Motor neuron (in vitro differentiated cells): ENCODE measurements around the gene CD79B. TPM values are rescaled to one million over a fixed set of nuclear protein-coding genes. Genes with fewer than 3 reads are reported as not detected.

Experiments used
- ATAC-seq, 8 experiments: fragments of 200-7000 bp; cut with Tn5 transposase; replicated peaks in 6 of 8; 2 replicates each; pipeline ENCODE4 v1.8.0; 2021; ENCODE audit warnings: mild to moderate bottlenecking in 8 of 8, moderate library complexity in 8 of 8
- H3K27ac ChIP-seq, 2 donors: fragments of 250-450 bp; sonication (Bioruptor Pico); 2 replicates each; pipeline ENCODE4 v1.9.0; 2021; ENCODE audit warnings: antibody characterized with exemption in 2 of 2, mild to moderate bottlenecking in 2 of 2, moderate library complexity in 1 of 2
- H3K4me1 ChIP-seq, 2 donors: fragments of 250-450 bp; sonication (Bioruptor Pico); replicated peaks in 1 of 2; 2 replicates each; pipeline ENCODE4 v1.6.1; 2021; ENCODE audit warnings: antibody characterized with exemption in 2 of 2, mild to moderate bottlenecking in 2 of 2, moderate library complexity in 1 of 2
- H3K4me3 ChIP-seq, 5 donors: fragments of 250-450 bp; sonication (Bioruptor Pico); 2 replicates each; pipeline ENCODE4 v1.9.0; 2021; ENCODE audit warnings: antibody characterized with exemption in 5 of 5, mild to moderate bottlenecking in 5 of 5, moderate library complexity in 4 of 5
- WGBS, 10 experiments: fragments of 450-650 bp; shearing (Covaris generic); methylation state at CpG; one replicate each; pipeline ENCODE4 v1.0.0; 2022; 5-methylcytosine and 5-hydroxymethylcytosine counted together
- in situ Hi-C, 9 experiments: fragments of 400-800 bp; cut with MboI; loops; one replicate each; pipeline ENCODE4 v1.15.0; 2021; ENCODE audit warnings: low sequenced_read_pairs in 9 of 9, low pct_unique_long_range_greater_than_20kb in 2 of 9; ENCODE audit not compliant: unreplicated experiment in 9 of 9
- total RNA-seq, 8 experiments: library from RNA; unstranded; fragments of 300-600 nt; gene quantifications; 2 replicates each; pipeline versions ENCODE4 v1.2.3 to v1.2.4, GENCODE V29; 2022

CD79B gene
- total RNA-seq, 8 experiments from 2014 or later, result 0.14 to 2.1 (median 0.94) TPM; not detected in 1

GRCh38 chr17:63962298-63962744, 30.2 kb upstream of the CD79B start:
- peaks cover 6 to 18% of the 10 kb centered on the region in 2 donors for H3K4me1 ChIP-seq
- H3K27ac ChIP-seq, result no peak overlapping the region
- H3K4me3 ChIP-seq, result no peak overlapping the region
- 10 to 86% (median 50%) methylated on average over 2 to 4 of the region's 10 CpGs; no CpG with 5 or more reads in 4 of the 10 experiments for WGBS, 10 experiments
- ATAC-seq, result no peak
- in situ Hi-C loops, result no loop called here

- WGBS, 10 experiments, result 67% methylated on average over 1 of the region's 37 CpGs; no CpG with 5 or more reads in 9 of the 10 experiments
- Histone ChIP-seq H3K4me3 (peak overlapping the region in 4 of 5 donors; percentile 13 to 33 (median 18)), H3K27ac (no peak overlapping the region), H3K4me1 (peaks cover 6 to 18% of the 10 kb centered on the region in 2 donors)
- in situ Hi-C loops, result no loop called here
- peak; percentile 78 to 91 (median 86) for ATAC-seq
Observed at GRCh38 chr17:63961355-63962212, 29.5 kb upstream of the CD79B start.

- no peak overlapping the region for H3K27ac ChIP-seq
- peaks cover 6 to 18% of the 10 kb centered on the region in 2 donors for H3K4me1 ChIP-seq
- WGBS, 10 experiments, result 44 to 60% (median 50%) methylated on average over 1 to 7 of the region's 7 CpGs; no CpG with 5 or more reads in 7 of the 10 experiments
- peak overlapping the region in 1 of 5 donors; percentile 33 for H3K4me3 ChIP-seq
- in situ Hi-C loops, result no loop called here
- no peak for ATAC-seq
Observed at GRCh38 chr17:63960430-63960829, 28.3 kb upstream of the CD79B start.

- H3K4me1 ChIP-seq, result peaks cover 6 to 18% of the 10 kb centered on the region in 2 donors
- 60 to 97% methylated on average over 2 to 5 of the region's 9 CpGs; no CpG with 5 or more reads in 8 of the 10 experiments for WGBS, 10 experiments
- H3K4me3 ChIP-seq, result no peak overlapping the region
- H3K27ac ChIP-seq, result no peak overlapping the region
- no peak for ATAC-seq
- in situ Hi-C loops, result no loop called here
Observed at GRCh38 chr17:63960006-63960405, 27.9 kb upstream of the CD79B start.

GRCh38 chr17:63956296-63956920, 24.3 kb upstream of the CD79B start:
- no peak for ATAC-seq
- peaks cover 6 to 13% of the 10 kb centered on the region in 2 donors for H3K4me1 ChIP-seq
- H3K27ac ChIP-seq, result no peak overlapping the region
- no peak overlapping the region for H3K4me3 ChIP-seq
- WGBS, 10 experiments, result 71 to 100% (median 100%) methylated on average over 1 to 5 of the region's 5 CpGs; no CpG with 5 or more reads in 3 of the 10 experiments
- in situ Hi-C loops, result no loop called here

GRCh38 chr17:63955791-63956190, 23.7 kb upstream of the CD79B start:
- in situ Hi-C loops, result no loop called here
- 0 to 100% (median 80%) methylated on average over 1 to 3 of the region's 4 CpGs; no CpG with 5 or more reads in 3 of the 10 experiments for WGBS, 10 experiments

GRCh38 chr17:63955232-63955631, 23.1 kb upstream of the CD79B start:
- no peak overlapping the region for H3K27ac ChIP-seq
- 10 to 100% (median 66%) methylated on average over 1 to 7 of the region's 11 CpGs; no CpG with 5 or more reads in 2 of the 10 experiments for WGBS, 10 experiments
- peaks cover 0 to 2% of the 10 kb centered on the region in 2 donors for H3K4me1 ChIP-seq
- H3K4me3 ChIP-seq, result no peak overlapping the region
- in situ Hi-C loops, result no loop called here
- ATAC-seq, result no peak

More at GRCh38 chr17:63955791-63956190, 23.7 kb upstream of the CD79B start:
- no peak overlapping the region for H3K27ac ChIP-seq
- ATAC-seq, result no peak
- no peak overlapping the region for H3K4me3 ChIP-seq
- H3K4me1 ChIP-seq, result peaks cover 5 to 8% of the 10 kb centered on the region in 2 donors

- in situ Hi-C loops, result no loop called here
- Histone ChIP-seq H3K4me1 (peaks cover 0 to 2% of the 10 kb centered on the region in 2 donors), H3K4me3 (no peak overlapping the region), H3K27ac (no peak overlapping the region)
- ATAC-seq, result peak in 5 of 8 experiments; percentile 19 to 40 (median 23)
- 0 to 100% (median 86%) methylated on average over 1 to 5 of the region's 11 CpGs; no CpG with 5 or more reads in 7 of the 10 experiments for WGBS, 10 experiments
Observed at GRCh38 chr17:63954402-63955063, 22.4 kb upstream of the CD79B start.

GRCh38 chr17:63950940-63951907, 19.1 kb upstream of the CD79B start:
- 40 to 100% (median 83%) methylated on average over 1 to 8 of the region's 29 CpGs; no CpG with 5 or more reads in 5 of the 10 experiments for WGBS, 10 experiments
- Histone ChIP-seq H3K4me3 (no peak overlapping the region), H3K27ac (no peak overlapping the region), H3K4me1 (peaks cover 0 to 2% of the 10 kb centered on the region in 2 donors)
- in situ Hi-C loops, result no loop called here
- ATAC-seq, result no peak

- no peak for ATAC-seq
- in situ Hi-C loops, result loop anchor here in 2 of 9 experiments (25.0 kb wide), 1 partner anchor 188 kb away; the partner anchor contains the start of gene ERN1 (in 2 of the 2)
- WGBS, 10 experiments, result 40 to 60% methylated on average over 1 to 3 of the region's 18 CpGs; no CpG with 5 or more reads in 8 of the 10 experiments
- Histone ChIP-seq H3K4me1 (peaks cover 0 to 2% of the 10 kb centered on the region in 2 donors), H3K27ac (no peak overlapping the region), H3K4me3 (no peak overlapping the region)
Observed at GRCh38 chr17:63949576-63950250, 17.6 kb upstream of the CD79B start.

GRCh38 chr17:63948521-63948920, 16.4 kb upstream of the CD79B start:
- in situ Hi-C loops, result loop anchor here in 2 of 9 experiments (25.0 kb wide), 1 partner anchor 189 kb away; the partner anchor contains the start of gene ERN1 (in 2 of the 2)
- H3K27ac ChIP-seq, result no peak overlapping the region
- peak in 1 of 8 experiments; percentile 8 for ATAC-seq
- H3K4me1 ChIP-seq, result no peaks in the 10 kb centered on the region
- no peak overlapping the region for H3K4me3 ChIP-seq
- 89% methylated on average over 6 of the region's 9 CpGs; no CpG with 5 or more reads in 9 of the 10 experiments for WGBS, 10 experiments
